Endothelial cell (in vitro differentiated cells): ENCODE data around the gene SLC6A11. TPM values are rescaled to one million over a fixed set of nuclear protein-coding genes. Genes with fewer than 3 reads are reported as not detected.

Experiments
- DNase-seq: peaks from one replicate; pipeline ENCODE4 v3.0.0; 2021; ENCODE audit warnings: low spot score
- H3K27ac Mint-ChIP-seq: one replicate; pipeline ENCODE4 v1.8.0; 2021; ENCODE audit warnings: mixed read lengths, inconsistent platforms; ENCODE audit not compliant: unreplicated experiment
- H3K27me3 Mint-ChIP-seq: one replicate; pipeline ENCODE4 v1.8.0; 2021; ENCODE audit warnings: mild to moderate bottlenecking, moderate library complexity, mixed read lengths, inconsistent platforms; ENCODE audit not compliant: unreplicated experiment
- H3K36me3 Mint-ChIP-seq: one replicate; pipeline ENCODE4 v1.8.0; 2021; ENCODE audit warnings: mild to moderate bottlenecking, low read depth, mixed read lengths, inconsistent platforms; ENCODE audit not compliant: unreplicated experiment
- H3K4me1 Mint-ChIP-seq: one replicate; pipeline ENCODE4 v1.8.0; 2021; ENCODE audit warnings: mild to moderate bottlenecking, mixed read lengths, inconsistent platforms; ENCODE audit not compliant: unreplicated experiment
- H3K4me3 Mint-ChIP-seq: one replicate; pipeline ENCODE4 v1.8.0; 2021; ENCODE audit warnings: mild to moderate bottlenecking, mixed read lengths, inconsistent platforms; ENCODE audit not compliant: unreplicated experiment
- H3K9me3 Mint-ChIP-seq: one replicate; pipeline ENCODE4 v1.8.0; 2021; ENCODE audit warnings: mixed read lengths, inconsistent platforms; ENCODE audit not compliant: unreplicated experiment
- CTCF ChIP-seq: fragments of 200-600 bp; sonication (generic); IDR thresholded peaks from one replicate; pipeline ENCODE4 v1.5.0; 2021; ENCODE audit warnings: antibody characterized with exemption; ENCODE audit not compliant: unreplicated experiment
- total RNA-seq: library from RNA; stranded (reverse); fragmentation: NEBNext Ultra II Directional; extraction: Animal tissue kit (Norgen Biotek cat#: 25700); gene quantifications from one replicate; pipeline ENCODE4 v1.2.1, GENCODE V29; 2021; ENCODE audit not compliant: unreplicated experiment

SLC6A11 gene
- total RNA-seq, 1 donor from 2014 or later, result 0.15 TPM

- Mint-ChIP-seq H3K27me3 (peaks cover 8% of the 10 kb centered on the region), H3K4me3 (no peak overlapping the region), H3K36me3 (no peaks in the 10 kb centered on the region), H3K27ac (no peak overlapping the region), H3K9me3 (no peaks in the 10 kb centered on the region), H3K4me1 (no peaks in the 10 kb centered on the region)
- no peak for TF ChIP-seq CTCF
- DNase-seq, result no peak
These were observed 135.4 kb downstream of the SLC6A11 start for GRCh38 chr3:10951295-10951926.

- no peaks in the 10 kb centered on the region for H3K4me1 Mint-ChIP-seq
- DNase-seq, result no peak
- no peaks in the 10 kb centered on the region for H3K9me3 Mint-ChIP-seq
- H3K27me3 Mint-ChIP-seq, result peaks cover 8% of the 10 kb centered on the region
- no peak overlapping the region for H3K4me3 Mint-ChIP-seq
- no peak overlapping the region for H3K27ac Mint-ChIP-seq
- TF ChIP-seq CTCF, result no peak
- H3K36me3 Mint-ChIP-seq, result no peaks in the 10 kb centered on the region
These were observed 136.5 kb downstream of the SLC6A11 start for GRCh38 chr3:10952525-10952924.

- H3K27ac Mint-ChIP-seq, result peak overlapping the region; percentile 46
- no peaks in the 10 kb centered on the region for H3K9me3 Mint-ChIP-seq
- DNase-seq, result no peak
- no peak overlapping the region for H3K4me3 Mint-ChIP-seq
- H3K27me3 Mint-ChIP-seq, result peaks cover 8% of the 10 kb centered on the region
- no peaks in the 10 kb centered on the region for H3K36me3 Mint-ChIP-seq
- no peak for TF ChIP-seq CTCF
- no peaks in the 10 kb centered on the region for H3K4me1 Mint-ChIP-seq
These were observed 138.7 kb downstream of the SLC6A11 start for GRCh38 chr3:10954740-10955139.

- Mint-ChIP-seq H3K9me3 (no peaks in the 10 kb centered on the region), H3K27me3 (peaks cover 7% of the 10 kb centered on the region), H3K27ac (no peak overlapping the region), H3K4me1 (no peaks in the 10 kb centered on the region), H3K36me3 (no peaks in the 10 kb centered on the region), H3K4me3 (no peak overlapping the region)
- DNase-seq, result no peak
- no peak for TF ChIP-seq CTCF
These were observed 139.9 kb downstream of the SLC6A11 start for GRCh38 chr3:10955711-10956453.

GRCh38 chr3:10956531-10956930 is 140.5 kb downstream of the SLC6A11 start:
- H3K36me3 Mint-ChIP-seq, result no peaks in the 10 kb centered on the region

More at GRCh38 chr3:10956531-10956930, 140.5 kb downstream of the SLC6A11 start:
- Mint-ChIP-seq H3K4me3 (no peak overlapping the region), H3K4me1 (no peaks in the 10 kb centered on the region), H3K27me3 (peaks cover 5% of the 10 kb centered on the region), H3K27ac (no peak overlapping the region), H3K9me3 (no peaks in the 10 kb centered on the region)
- TF ChIP-seq CTCF, result no peak
- DNase-seq, result no peak
